Neural crest cell (in vitro differentiated cells): ENCODE data around the gene KBTBD13. TPM values are rescaled to one million over a fixed set of nuclear protein-coding genes. Genes with fewer than 3 reads are reported as not detected.

Experiments
- DNase-seq: peaks from one replicate; pipeline ENCODE4 v3.0.0; 2021; ENCODE audit warnings: low read depth, mixed read lengths, low spot score
- H3K27ac Mint-ChIP-seq: one replicate; pipeline ENCODE4 v1.8.0; 2021; ENCODE audit warnings: mild to moderate bottlenecking, mixed read lengths; ENCODE audit not compliant: unreplicated experiment
- H3K27me3 Mint-ChIP-seq: 2 replicates; pipeline ENCODE4 v1.8.0; 2021; ENCODE audit warnings: low read depth, mild to moderate bottlenecking, mixed read lengths
- H3K36me3 Mint-ChIP-seq: 2 replicates; pipeline ENCODE4 v1.8.0; 2021; ENCODE audit warnings: low read depth, mild to moderate bottlenecking, mixed read lengths
- H3K4me1 Mint-ChIP-seq: 2 replicates; pipeline ENCODE4 v1.8.0; 2021; ENCODE audit warnings: mixed read lengths
- H3K4me3 Mint-ChIP-seq: one replicate; pipeline ENCODE4 v1.8.0; 2021; ENCODE audit warnings: mild to moderate bottlenecking, mixed read lengths
- H3K9me3 Mint-ChIP-seq: 2 replicates; pipeline ENCODE4 v1.8.0; 2021; ENCODE audit warnings: mixed read lengths
- CTCF ChIP-seq: fragments of 200-600 bp; sonication (generic); conservative IDR thresholded peaks from 2 replicates; pipeline ENCODE4 v1.5.0; 2021; ENCODE audit warnings: antibody characterized with exemption, mild to moderate bottlenecking
- total RNA-seq: library from RNA; stranded (reverse); gene quantifications from 2 replicates; pipeline ENCODE4 v1.2.1, GENCODE V29; 2021

Gene KBTBD13
- total RNA-seq, 1 donor from 2014 or later: not detected

- H3K4me3 Mint-ChIP-seq: no peak overlapping the region
- H3K27me3 Mint-ChIP-seq: no peaks in the 10 kb centered on the region
- TF ChIP-seq CTCF: no peak
- DNase-seq: no peak
- H3K36me3 Mint-ChIP-seq: peaks cover 11% of the 10 kb centered on the region
- H3K27ac Mint-ChIP-seq: no peak overlapping the region
- H3K9me3 Mint-ChIP-seq: no peaks in the 10 kb centered on the region
- peaks cover 5% of the 10 kb centered on the region for H3K4me1 Mint-ChIP-seq
Observed at GRCh38 chr15:65105038-65105437, 28.5 kb downstream of the KBTBD13 start.

GRCh38 chr15:65106011-65106590 lies 29.6 kb downstream of the KBTBD13 start:
- no peaks in the 10 kb centered on the region for H3K27me3 Mint-ChIP-seq
- H3K9me3 Mint-ChIP-seq: no peaks in the 10 kb centered on the region
- peaks cover 12% of the 10 kb centered on the region for H3K4me1 Mint-ChIP-seq

GRCh38 chr15:65110676-65111292 lies 34.2 kb downstream of the KBTBD13 start:
- peaks cover 8% of the 10 kb centered on the region for H3K4me1 Mint-ChIP-seq
- no peaks in the 10 kb centered on the region for H3K27me3 Mint-ChIP-seq
- H3K36me3 Mint-ChIP-seq: peaks cover 10% of the 10 kb centered on the region
- H3K4me3 Mint-ChIP-seq: no peak overlapping the region
- H3K9me3 Mint-ChIP-seq: no peaks in the 10 kb centered on the region
- TF ChIP-seq CTCF: no peak
- H3K27ac Mint-ChIP-seq: no peak overlapping the region
- no peak for DNase-seq

More at GRCh38 chr15:65106011-65106590, 29.6 kb downstream of the KBTBD13 start:
- TF ChIP-seq CTCF: no peak
- peak overlapping the region; percentile 43 for H3K27ac Mint-ChIP-seq
- no peak for DNase-seq
- H3K4me3 Mint-ChIP-seq: no peak overlapping the region
- peaks cover 11% of the 10 kb centered on the region for H3K36me3 Mint-ChIP-seq

- H3K4me1 Mint-ChIP-seq: peaks cover 8% of the 10 kb centered on the region
- no peaks in the 10 kb centered on the region for H3K9me3 Mint-ChIP-seq
- no peaks in the 10 kb centered on the region for H3K27me3 Mint-ChIP-seq
- no peak within 1 kb of the TSS for H3K27ac Mint-ChIP-seq
- DNase-seq: no peak
- peaks cover 13% of the 10 kb centered on the region for H3K36me3 Mint-ChIP-seq
- H3K4me3 Mint-ChIP-seq: no peak within 1 kb of the TSS
- no peak for TF ChIP-seq CTCF
Observed at GRCh38 chr15:65115086-65115485, 38.5 kb downstream of the KBTBD13 start, which contains the start of gene UBAP1L. UBAP1L (minus strand) TSS chr15:65115200; CDS start chr15:65106215, 8,985 bp downstream.

GRCh38 chr15:65115542-65115941 lies 39.0 kb downstream of the KBTBD13 start:
- Mint-ChIP-seq H3K9me3 (no peaks in the 10 kb centered on the region), H3K27ac (no peak overlapping the region), H3K4me1 (peaks cover 7% of the 10 kb centered on the region), H3K36me3 (peaks cover 13% of the 10 kb centered on the region), H3K27me3 (no peaks in the 10 kb centered on the region), H3K4me3 (no peak overlapping the region)
- no peak for DNase-seq
- TF ChIP-seq CTCF: no peak

Other genes with a start within 250 kb of the KBTBD13 start
- 18.2 and 18.9 TPM in 2 replicates for gene PLEKHO2, start 234.8 kb upstream of the KBTBD13 start, total RNA-seq
- 4.4 and 4.6 TPM in 2 replicates for gene ANKDD1A, start 164.8 kb upstream of the KBTBD13 start, total RNA-seq
- gene SPG21, start 86.8 kb upstream of the KBTBD13 start, total RNA-seq: 71.8 and 73.5 TPM in 2 replicates
- 18.8 and 20.5 TPM in 2 replicates for gene MTFMT, start 47.1 kb upstream of the KBTBD13 start, total RNA-seq
- gene SLC51B, start 31.4 kb upstream of the KBTBD13 start, total RNA-seq: not detected in 2 replicates
- gene RASL12, start 8.8 kb upstream of the KBTBD13 start, total RNA-seq: 1.5 and 1.8 TPM in 2 replicates
- 3.6 and 4.5 TPM in 2 replicates for gene UBAP1L, start 38.5 kb downstream of the KBTBD13 start, total RNA-seq
- 37.0 and 40.8 TPM in 2 replicates for gene PDCD7, start 57.1 kb downstream of the KBTBD13 start, total RNA-seq
- gene CLPX, start 108.6 kb downstream of the KBTBD13 start, total RNA-seq: 42.0 and 42.2 TPM in 2 replicates
- gene CILP, start 134.7 kb downstream of the KBTBD13 start, total RNA-seq: 0.12 and 0.14 TPM in 2 replicates
- gene PARP16, start 210.1 kb downstream of the KBTBD13 start, total RNA-seq: 14.8 and 15.5 TPM in 2 replicates
- not detected in 2 replicates for gene RNU5A-1, start 219.3 kb downstream of the KBTBD13 start, total RNA-seq
- gene RNU5B-1, start 227.9 kb downstream of the KBTBD13 start, total RNA-seq: 17.2 TPM in 1 of 2 replicates, not detected in the other